HG03439 (cell line): ENCODE results near the gene SPAG6.
A peak's percentile ranks its signal among the peaks of the same experiment; 100 is the strongest.

Experiments used
- ATAC-seq: cut with Tn5 transposase; IDR thresholded peaks from one replicate; pipeline ENCODE4 v1.9.1; 2021; ENCODE audit warnings: mild to moderate bottlenecking, moderate library complexity; ENCODE audit not compliant: unreplicated experiment

The SPAG6 gene

DNA sequence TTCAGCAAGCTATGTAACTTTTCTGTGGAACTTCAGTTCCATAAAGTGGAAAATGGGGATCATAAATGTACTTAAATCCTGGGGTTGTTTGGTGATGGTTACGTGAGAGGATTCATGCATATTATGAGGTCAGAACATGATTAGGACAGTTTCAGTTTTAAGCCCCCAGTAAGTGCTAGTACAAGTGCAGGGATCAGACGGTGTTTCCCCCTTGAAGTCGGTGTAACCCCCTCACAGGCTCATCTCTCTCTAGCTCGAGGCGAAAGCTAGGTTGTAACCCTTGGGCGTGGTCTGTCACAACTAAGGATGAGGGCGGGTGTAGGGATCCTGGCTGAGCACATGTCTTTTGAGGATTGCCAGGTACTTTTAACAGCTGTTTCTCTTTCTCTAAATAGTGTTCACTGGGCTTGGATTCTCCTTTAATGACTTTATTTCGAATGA, 84.7 kb downstream of the SPAG6 start:
- ATAC-seq, result no peak

DNA sequence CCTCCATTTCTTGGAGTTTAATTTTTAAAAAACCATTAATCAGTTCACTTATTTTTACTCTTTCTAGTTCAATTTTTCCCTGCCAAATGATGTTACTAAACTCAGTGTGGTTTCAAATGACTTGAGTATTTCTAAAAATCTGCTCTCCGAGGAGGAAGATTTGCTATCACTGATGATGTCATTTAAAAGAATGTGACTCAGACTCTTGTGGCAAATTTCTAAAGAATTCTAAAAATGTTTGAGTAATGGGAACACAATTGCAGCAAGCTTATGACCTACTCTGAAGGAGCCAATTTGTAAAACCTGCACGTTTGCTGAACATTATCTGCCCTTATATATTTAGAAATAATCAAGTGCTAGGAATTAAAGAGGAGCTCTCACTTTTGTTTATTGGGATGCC, 88.6 kb downstream of the SPAG6 start:
- no peak for ATAC-seq

- no peak for ATAC-seq
These were observed 89.2 kb downstream of the SPAG6 start for GRCh38 chr10:22434521-22434920.

- ATAC-seq, result no peak
These were observed 90.4 kb downstream of the SPAG6 start for GRCh38 chr10:22435650-22436049.

DNA sequence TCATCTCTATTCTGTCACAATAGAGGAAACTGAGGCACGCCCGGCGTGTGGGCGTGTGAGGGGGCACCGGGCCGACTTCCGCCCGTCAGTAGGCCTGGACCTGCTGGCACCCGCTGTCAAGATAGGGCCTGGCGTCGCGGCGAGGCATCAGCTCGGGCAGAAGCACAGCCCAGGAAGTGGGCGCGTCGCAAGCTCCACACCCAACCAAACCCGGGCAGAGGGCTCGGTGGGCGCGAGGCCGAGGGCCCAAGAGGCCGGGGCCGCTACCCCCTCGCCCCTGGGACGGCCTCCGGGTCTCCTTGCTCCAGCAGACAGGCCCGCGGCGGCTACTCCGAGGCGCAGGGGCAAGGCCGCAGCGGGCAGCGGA, 91.2 kb downstream of the SPAG6 start:
- peak; percentile 38 for ATAC-seq

DNA sequence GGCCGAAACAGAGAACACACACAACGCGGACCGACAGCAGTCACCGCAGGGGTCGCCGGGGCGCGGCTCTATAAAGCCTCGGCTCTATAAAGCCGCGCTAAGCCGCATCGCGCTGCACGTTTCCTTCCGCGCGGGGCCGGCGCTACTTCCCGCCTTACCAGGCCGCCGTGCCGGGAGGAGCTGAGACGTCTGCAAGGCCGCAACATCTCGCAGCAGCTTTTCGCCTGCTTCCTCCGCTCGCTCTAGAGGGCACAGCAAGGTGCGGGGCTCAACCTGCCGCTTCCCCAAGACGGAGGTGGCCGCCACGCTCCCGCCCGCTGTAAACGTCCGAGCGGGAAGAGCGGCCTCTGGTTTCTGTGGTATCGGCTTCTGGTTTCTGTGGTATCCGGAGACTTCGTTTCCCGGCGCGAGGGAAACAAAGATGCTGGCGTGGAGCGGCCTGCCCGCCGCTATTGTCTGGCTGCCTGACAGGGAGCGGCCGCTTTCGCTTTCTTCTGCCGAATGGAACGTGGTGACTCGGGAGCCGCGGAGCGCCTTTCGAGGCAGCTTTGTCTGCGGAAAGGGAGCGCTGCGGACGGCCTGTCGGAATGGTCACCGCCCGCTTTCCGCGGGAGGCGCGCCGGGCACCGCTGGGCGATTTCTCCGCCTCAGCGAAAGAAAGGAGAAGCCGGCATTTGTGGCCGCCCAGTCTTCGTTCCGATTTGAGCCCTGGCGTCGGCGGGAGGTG, 91.8 kb downstream of the SPAG6 start:
- ATAC-seq, result peak; percentile 85

GRCh38 chr10:22437620-22438588, 92.6 kb downstream of the SPAG6 start:
- ATAC-seq, result peak; percentile 20

- no peak for ATAC-seq
These were observed 93.4 kb downstream of the SPAG6 start for GRCh38 chr10:22438711-22439110.

GRCh38 chr10:22442063-22442462, 96.8 kb downstream of the SPAG6 start:
- ATAC-seq, result no peak

DNA sequence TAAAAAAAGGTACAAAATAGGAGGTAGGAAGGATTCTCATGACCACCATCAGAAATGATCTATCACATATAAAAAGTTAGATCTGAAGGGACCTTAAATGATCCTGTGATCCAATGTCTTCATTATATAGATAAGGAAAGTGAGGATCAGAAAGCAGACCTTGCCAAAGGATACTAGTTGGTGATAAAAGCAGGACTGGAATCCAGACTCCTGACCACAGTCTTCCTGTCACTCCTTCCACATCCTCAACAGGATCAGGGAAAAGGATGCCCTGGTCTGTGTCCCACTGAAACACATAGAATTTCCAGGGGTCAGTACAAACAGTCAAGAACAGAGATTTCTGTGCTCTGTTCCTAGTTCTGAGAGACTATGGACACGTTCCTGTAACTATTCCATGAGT, 97.2 kb downstream of the SPAG6 start:
- no peak for ATAC-seq

GRCh38 chr10:22443175-22443901, 98.0 kb downstream of the SPAG6 start:
- ATAC-seq, result no peak

GRCh38 chr10:22444219-22444788, 99.0 kb downstream of the SPAG6 start:
- ATAC-seq, result no peak

GRCh38 chr10:22445495-22445894, 100.2 kb downstream of the SPAG6 start:
- ATAC-seq, result no peak

- no peak for ATAC-seq
These were observed 101.8 kb downstream of the SPAG6 start for GRCh38 chr10:22447068-22447467.

GRCh38 chr10:22451346-22451745, 106.0 kb downstream of the SPAG6 start:
- ATAC-seq, result no peak

DNA sequence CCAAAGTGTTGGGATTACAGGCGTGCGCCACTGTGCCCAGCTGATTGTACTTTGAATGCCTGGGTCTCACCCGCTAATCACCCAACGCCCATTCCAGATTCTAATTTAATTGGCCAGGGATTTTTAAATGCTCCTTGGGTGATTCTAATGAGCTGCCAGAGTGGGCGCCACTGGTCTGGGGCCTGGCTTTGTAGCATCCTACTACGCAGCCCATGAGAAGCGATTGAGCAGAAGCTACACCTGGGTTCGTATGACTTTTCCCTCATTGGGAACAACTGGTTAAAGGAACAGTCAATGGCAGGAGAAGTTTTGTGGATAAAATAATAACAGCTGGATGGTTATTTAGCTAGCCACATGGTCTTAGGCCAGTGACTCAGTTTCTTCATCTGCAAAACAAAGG, 108.0 kb downstream of the SPAG6 start:
- ATAC-seq, result no peak

DNA sequence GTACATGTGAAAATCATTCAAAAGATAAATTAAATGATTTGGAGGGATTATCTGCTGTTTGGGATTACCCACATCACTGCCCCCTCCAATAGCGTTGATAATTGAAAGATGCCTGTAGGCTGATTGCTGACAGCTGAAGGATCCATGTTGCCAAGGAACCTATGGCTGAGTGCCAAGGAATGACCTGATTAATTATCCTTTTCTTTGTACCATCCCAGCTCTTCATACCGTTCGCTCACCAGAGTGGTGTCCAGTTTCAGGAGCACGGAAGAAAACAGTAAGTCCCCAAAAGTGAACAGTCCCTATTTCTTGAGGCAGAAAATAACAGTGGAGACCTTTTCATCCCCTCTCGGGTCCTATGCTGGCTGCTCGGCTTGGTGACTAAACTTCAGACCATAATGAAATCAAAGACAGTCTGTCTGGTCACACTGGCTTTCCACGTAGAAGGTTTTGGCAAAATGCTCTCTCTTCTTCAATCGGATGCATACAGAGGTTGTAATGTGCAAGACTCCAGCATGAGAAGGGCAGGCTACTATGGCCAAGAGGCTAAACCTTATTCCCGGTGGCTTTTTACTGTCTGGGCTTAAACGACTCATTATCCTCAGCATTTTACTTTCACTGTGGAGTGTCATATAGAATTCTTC, 108.8 kb downstream of the SPAG6 start:
- no peak for ATAC-seq

GRCh38 chr10:22454634-22455033, 109.3 kb downstream of the SPAG6 start:
- ATAC-seq, result no peak

DNA sequence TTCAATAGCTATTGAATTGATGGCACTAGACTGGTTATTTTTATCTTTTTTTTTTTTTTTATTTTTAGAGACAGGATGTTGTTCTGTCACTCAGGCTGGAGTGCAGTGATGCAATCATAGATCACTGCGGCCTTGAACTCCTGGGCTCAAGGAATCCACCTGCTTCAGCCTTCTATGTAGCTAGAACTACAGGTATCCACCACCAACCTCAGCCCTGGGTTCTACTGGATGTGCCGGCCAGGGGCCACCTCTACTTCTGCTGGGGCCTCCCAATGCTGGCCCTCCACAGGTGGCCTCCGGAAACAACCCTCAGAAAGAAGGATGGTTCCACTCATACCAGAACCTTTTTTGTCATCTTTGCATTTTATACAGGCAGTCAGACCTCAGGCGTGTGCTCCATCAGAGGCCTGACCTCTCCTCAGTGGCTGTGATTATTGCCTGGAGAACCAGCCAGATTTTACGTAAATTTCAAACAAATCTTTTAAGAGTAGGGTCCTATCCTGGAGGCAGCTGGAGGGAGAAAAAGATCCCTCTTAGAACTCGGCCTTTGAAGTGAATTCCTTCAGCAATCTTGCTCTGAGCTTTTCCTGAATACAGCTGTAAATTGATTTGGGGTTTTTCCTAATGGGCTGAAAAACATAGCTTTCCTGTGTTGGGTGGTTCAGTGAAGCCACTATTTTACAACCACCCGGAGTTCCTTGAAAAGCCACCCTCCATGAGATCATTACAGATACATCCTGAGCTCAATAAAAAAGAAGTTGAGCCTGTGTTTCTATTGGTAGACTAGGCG, 110.0 kb downstream of the SPAG6 start:
- ATAC-seq, result no peak

DNA sequence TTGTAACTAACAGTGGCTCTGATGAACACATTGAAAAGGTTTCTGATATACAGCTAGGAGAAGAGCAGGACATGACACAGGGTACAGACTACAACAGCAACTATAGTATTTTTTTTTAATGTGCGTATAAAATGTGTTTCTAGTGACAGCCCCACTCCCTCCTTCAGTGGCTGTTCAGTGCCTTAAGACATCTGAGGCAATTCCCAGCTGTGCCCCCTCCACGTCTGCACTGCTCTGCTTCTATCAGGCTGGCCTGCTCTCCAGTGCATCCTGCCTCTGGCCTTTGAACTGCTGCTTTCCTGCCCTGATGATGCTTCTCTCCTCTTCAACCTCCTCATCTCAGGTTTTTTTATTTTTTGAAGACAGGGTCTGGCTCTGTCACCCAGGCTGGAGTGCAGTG, 111.2 kb downstream of the SPAG6 start:
- ATAC-seq, result no peak
